Keratinocyte (primary cell): ENCODE measurements around the gene ADAM30.

ENCODE experiments used
- CTCF ChIP-seq, 3 experiments: IDR thresholded peaks in 1 of 3; conservative IDR thresholded peaks in 1 of 3; optimal IDR thresholded peaks in 1 of 3; 2 replicates in 2 of 3; 3 replicates in 1 of 3; pipeline versions ENCODE3 to v1.5.1; 2011; ENCODE audit warnings: low read length in 3 of 3, mild to moderate bottlenecking in 3 of 3, moderate library complexity in 2 of 3, control low read depth in 1 of 3, inconsistent platforms in 1 of 3; ENCODE audit not compliant: insufficient read depth in 2 of 3; ENCODE audit errors: extremely low read depth in 1 of 3
- EZH2 ChIP-seq: IDR thresholded peaks from one replicate; pipeline ENCODE4 v1.6.1; 2012; ENCODE audit warnings: inconsistent platforms, mild to moderate bottlenecking, low read length, moderate library complexity

GRCh38 chr1:119878171-119878570 is 18.1 kb downstream of the ADAM30 start:
- TF ChIP-seq CTCF (optimal IDR thresholded peaks at IDR 0.05 in 1 of 3, IDR thresholded peaks at IDR 0.05 in 1 of 3, conservative IDR thresholded peaks at IDR 0.05 in 1 of 3; ENCODE audit: extremely low read depth in 1 of 3, insufficient read depth in 2 of 3, low read length in 3 of 3) (no peak), EZH2 (no peak)
